HL-60/S4 treated with phorbol 12-myristate 13-acetate at 8.2 ng/mL for 4 days and 3 days (cell line): ENCODE data around the gene COG5.
"Not testable (repeated sequence)": the region's sequence is repeated elsewhere in the genome, so short reads cannot be mapped to it uniquely, and the experiment has no call there.

ENCODE experiments used
- in situ Hi-C: fragments of 300-500 bp; cut with MboI; formaldehyde crosslinking; loops from 2 replicates; pipeline ENCODE4 v1.15.0; 2022; ENCODE audit warnings: low sequenced_read_pairs

The COG5 gene

GRCh38 chr7:107234436-107234835 is 329.3 kb downstream of the COG5 start:
- in situ Hi-C loops, result no loop called here

- in situ Hi-C loops, result no loop called here
Measured at GRCh38 chr7:107233981-107234380, 329.7 kb downstream of the COG5 start.

GRCh38 chr7:107233174-107233573 is 330.5 kb downstream of the COG5 start:
- in situ Hi-C loops, result no loop called here

- in situ Hi-C loops, result no loop called here
Measured at GRCh38 chr7:107232568-107233090, 331.1 kb downstream of the COG5 start.

GRCh38 chr7:107230334-107230733 is 333.4 kb downstream of the COG5 start:
- in situ Hi-C loops, result no loop called here

GRCh38 chr7:107228291-107228690 is 335.4 kb downstream of the COG5 start:
- in situ Hi-C loops, result no loop called here

GRCh38 chr7:107224374-107225223 is 339.1 kb downstream of the COG5 start:
- in situ Hi-C loops, result no loop called here

GRCh38 chr7:107220806-107221205 is 342.9 kb downstream of the COG5 start:
- in situ Hi-C loops, result not testable (repeated sequence)

- in situ Hi-C loops, result no loop called here
Measured at GRCh38 chr7:107220356-107220755, 343.4 kb downstream of the COG5 start.

GRCh38 chr7:107219563-107220244 is 344.0 kb downstream of the COG5 start:
- in situ Hi-C loops, result no loop called here

- in situ Hi-C loops, result no loop called here
Measured at GRCh38 chr7:107213945-107214344, 349.8 kb downstream of the COG5 start.

GRCh38 chr7:107213193-107213788 is 350.4 kb downstream of the COG5 start:
- in situ Hi-C loops, result no loop called here

GRCh38 chr7:107212725-107213124 is 351.0 kb downstream of the COG5 start:
- in situ Hi-C loops, result no loop called here

- in situ Hi-C loops, result no loop called here
Measured at GRCh38 chr7:107210400-107210799, 353.3 kb downstream of the COG5 start.

GRCh38 chr7:107209565-107209964 is 354.2 kb downstream of the COG5 start:
- in situ Hi-C loops, result no loop called here

- in situ Hi-C loops, result no loop called here
Measured at GRCh38 chr7:107208563-107208962, 355.2 kb downstream of the COG5 start.

GRCh38 chr7:107208024-107208521 is 355.6 kb downstream of the COG5 start:
- in situ Hi-C loops, result no loop called here

- in situ Hi-C loops, result no loop called here
Measured at GRCh38 chr7:107207459-107207858, 356.3 kb downstream of the COG5 start.

- in situ Hi-C loops, result no loop called here
Measured at GRCh38 chr7:107206706-107207105, 357.0 kb downstream of the COG5 start.

- in situ Hi-C loops, result no loop called here
Measured at GRCh38 chr7:107206136-107206535, 357.6 kb downstream of the COG5 start.

GRCh38 chr7:107203607-107204006 is 360.1 kb downstream of the COG5 start:
- in situ Hi-C loops, result no loop called here
